NCI-H446 treated with DMSO at 0.1 percent for 48 hours (cell line): ENCODE data around the gene SLC25A46.
"Not testable (repeated sequence)": the region's sequence is repeated elsewhere in the genome, so short reads cannot be mapped to it uniquely, and the experiment has no call there.

Experiments used
- DNase-seq: peaks from one replicate; lab custom pipeline; 2025; lab: John Stamatoyannopoulos, UW

SLC25A46 gene

GRCh38 chr5:110738812-110739651, at the start of gene SLC25A46:
TSS of gene SLC25A46 (plus strand) at chr5:110739007. CDS start at chr5:110739120, 113 bp downstream.
- peak; percentile 73 for DNase-seq

- not testable (repeated sequence) for DNase-seq
These were observed 48.2 kb upstream of the SLC25A46 start for GRCh38 chr5:110690587-110690986.

GRCh38 chr5:110692669-110693068, 46.1 kb upstream of the SLC25A46 start:
- not testable (repeated sequence) for DNase-seq

GRCh38 chr5:110702300-110702699, 36.5 kb upstream of the SLC25A46 start:
- no peak for DNase-seq

- no peak for DNase-seq
These were observed 36.1 kb upstream of the SLC25A46 start for GRCh38 chr5:110702704-110703103.

GRCh38 chr5:110703481-110703880, 35.3 kb upstream of the SLC25A46 start:
- no peak for DNase-seq

- no peak for DNase-seq
These were observed 33.5 kb upstream of the SLC25A46 start for GRCh38 chr5:110705349-110705748.

- DNase-seq: no peak
These were observed 31.5 kb upstream of the SLC25A46 start for GRCh38 chr5:110707260-110707844.

- no peak for DNase-seq
These were observed 22.3 kb upstream of the SLC25A46 start for GRCh38 chr5:110716247-110717245.

GRCh38 chr5:110718311-110718710, 20.5 kb upstream of the SLC25A46 start:
- peak; percentile 16 for DNase-seq

GRCh38 chr5:110726249-110727024, 12.4 kb upstream of the SLC25A46 start, which contains the start of gene TMEM232:
TSS of gene TMEM232 (minus strand) at chr5:110726671. CDS start at chr5:110667352, 59,319 bp downstream.
- DNase-seq: no peak

GRCh38 chr5:110727025-110727314, 11.8 kb upstream of the SLC25A46 start:
- DNase-seq: no peak

GRCh38 chr5:110731499-110731898, 7.3 kb upstream of the SLC25A46 start:
- DNase-seq: not testable (repeated sequence)

- no peak for DNase-seq
These were observed 4.7 kb upstream of the SLC25A46 start for GRCh38 chr5:110734101-110734500.

GRCh38 chr5:110735556-110735955, 3.3 kb upstream of the SLC25A46 start:
- no peak for DNase-seq

GRCh38 chr5:110736753-110737152, 2.1 kb upstream of the SLC25A46 start:
- no peak for DNase-seq

- DNase-seq: no peak
These were observed 350 bp upstream of the SLC25A46 start for GRCh38 chr5:110738503-110738811.

- no peak for DNase-seq
These were observed 13.3 kb downstream of the SLC25A46 start for GRCh38 chr5:110751902-110752762.

- DNase-seq: no peak
These were observed 14.1 kb downstream of the SLC25A46 start for GRCh38 chr5:110752953-110753352.

GRCh38 chr5:110753600-110753999, 14.8 kb downstream of the SLC25A46 start:
- DNase-seq: no peak

- no peak for DNase-seq
These were observed 15.4 kb downstream of the SLC25A46 start for GRCh38 chr5:110754181-110754580.
